Neutrophil (primary cell): ENCODE results near the gene TMEM51.

ENCODE experiments used
- H3K27ac ChIP-seq: fragments of 200-600 bp; sonication (generic); 2 replicates; pipeline ENCODE4 v1.5.1; 2016; ENCODE audit warnings: mild to moderate bottlenecking, moderate library complexity
- H3K27me3 ChIP-seq: fragments of 200-600 bp; sonication (generic); 2 replicates; pipeline ENCODE4 v1.6.0; 2016; ENCODE audit warnings: mild to moderate bottlenecking
- H3K36me3 ChIP-seq: fragments of 200-600 bp; sonication (generic); 2 replicates; pipeline ENCODE4 v1.5.1; 2017
- H3K4me1 ChIP-seq, 2 experiments: fragments of 200-600 bp in 1 of 2; sonication (generic) in 1 of 2; 1 replicate in 1 of 2; 2 replicates in 1 of 2; pipeline versions ENCODE4 v1.5.1 to v1.6.1; 2013 to 2016; ENCODE audit warnings: low read depth in 1 of 2, low read length in 1 of 2, mild to moderate bottlenecking in 1 of 2, moderate library complexity in 1 of 2; ENCODE audit not compliant: control insufficient read depth in 1 of 2, insufficient read depth in 1 of 2
- H3K4me3 ChIP-seq, 2 experiments: fragments of 200-600 bp in 1 of 2; sonication (generic) in 1 of 2; 1 replicate in 1 of 2; 2 replicates in 1 of 2; pipeline ENCODE4 v1.5.1; 2013 to 2016; ENCODE audit warnings: low read depth in 1 of 2, low read length in 1 of 2, mild to moderate bottlenecking in 1 of 2, moderate library complexity in 1 of 2
- H3K9me3 ChIP-seq: fragments of 200-600 bp; sonication (generic); 2 replicates; pipeline ENCODE4 v1.5.1; 2016
- TF ChIP-seq, protein P1 (sequence below): fragments of 200-600 bp; sonication (generic); IDR thresholded peaks from 2 replicates; pipeline ENCODE4 v1.5.1; 2016; ENCODE audit warnings: antibody characterized with exemption

The TMEM51 gene, protein sequence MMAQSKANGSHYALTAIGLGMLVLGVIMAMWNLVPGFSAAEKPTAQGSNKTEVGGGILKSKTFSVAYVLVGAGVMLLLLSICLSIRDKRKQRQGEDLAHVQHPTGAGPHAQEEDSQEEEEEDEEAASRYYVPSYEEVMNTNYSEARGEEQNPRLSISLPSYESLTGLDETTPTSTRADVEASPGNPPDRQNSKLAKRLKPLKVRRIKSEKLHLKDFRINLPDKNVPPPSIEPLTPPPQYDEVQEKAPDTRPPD

DNA sequence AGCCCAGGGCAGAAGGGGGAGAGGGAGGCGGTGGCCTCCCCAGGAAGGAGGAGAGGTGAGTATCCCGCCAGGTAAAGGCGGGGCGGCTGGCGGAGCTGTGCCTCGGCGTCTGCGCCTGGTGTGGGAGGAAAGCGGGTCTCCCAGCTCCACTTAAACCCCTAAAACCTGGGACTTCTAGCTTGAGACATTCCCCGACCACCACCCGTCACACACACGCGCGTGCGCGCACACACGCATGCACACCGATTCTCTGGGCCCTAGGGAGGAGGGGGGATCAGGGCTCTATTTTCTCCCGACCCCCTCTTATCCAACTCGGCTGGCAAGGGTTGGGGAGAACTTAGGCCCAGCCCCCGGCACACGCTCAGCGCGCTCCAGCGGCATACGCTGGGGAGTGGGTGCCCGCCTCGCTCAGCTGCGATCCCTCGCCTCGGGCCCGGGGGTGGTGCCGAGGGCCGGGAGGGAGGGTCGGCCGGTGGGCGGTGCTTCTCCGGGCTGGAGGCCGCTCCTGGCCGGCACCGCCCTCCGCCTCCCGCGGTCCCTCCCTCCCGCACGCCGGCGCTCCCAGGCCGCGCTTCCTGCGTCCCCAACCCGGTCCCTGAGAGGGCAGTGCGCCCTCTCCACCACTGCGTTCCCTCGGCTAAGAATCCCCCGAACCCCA lies at the start of gene TMEM51:
TMEM51 (plus strand) TSS at position 564 of the 658 bp plus-strand sequence. CDS start 61,341 bp downstream, outside the sequence.
- Histone ChIP-seq H3K27ac (no peak within 1 kb of the TSS), H3K4me1 (peaks cover 19 to 24% of the 10 kb centered on the region in 2 experiments), H3K9me3 (no peaks in the 10 kb centered on the region), H3K36me3 (no peaks in the 10 kb centered on the region), H3K27me3 (peaks cover 100% of the 10 kb centered on the region), H3K4me3 (no peak within 1 kb of the TSS)
- TF ChIP-seq, protein P1, sequence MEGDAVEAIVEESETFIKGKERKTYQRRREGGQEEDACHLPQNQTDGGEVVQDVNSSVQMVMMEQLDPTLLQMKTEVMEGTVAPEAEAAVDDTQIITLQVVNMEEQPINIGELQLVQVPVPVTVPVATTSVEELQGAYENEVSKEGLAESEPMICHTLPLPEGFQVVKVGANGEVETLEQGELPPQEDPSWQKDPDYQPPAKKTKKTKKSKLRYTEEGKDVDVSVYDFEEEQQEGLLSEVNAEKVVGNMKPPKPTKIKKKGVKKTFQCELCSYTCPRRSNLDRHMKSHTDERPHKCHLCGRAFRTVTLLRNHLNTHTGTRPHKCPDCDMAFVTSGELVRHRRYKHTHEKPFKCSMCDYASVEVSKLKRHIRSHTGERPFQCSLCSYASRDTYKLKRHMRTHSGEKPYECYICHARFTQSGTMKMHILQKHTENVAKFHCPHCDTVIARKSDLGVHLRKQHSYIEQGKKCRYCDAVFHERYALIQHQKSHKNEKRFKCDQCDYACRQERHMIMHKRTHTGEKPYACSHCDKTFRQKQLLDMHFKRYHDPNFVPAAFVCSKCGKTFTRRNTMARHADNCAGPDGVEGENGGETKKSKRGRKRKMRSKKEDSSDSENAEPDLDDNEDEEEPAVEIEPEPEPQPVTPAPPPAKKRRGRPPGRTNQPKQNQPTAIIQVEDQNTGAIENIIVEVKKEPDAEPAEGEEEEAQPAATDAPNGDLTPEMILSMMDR: no peak

DNA sequence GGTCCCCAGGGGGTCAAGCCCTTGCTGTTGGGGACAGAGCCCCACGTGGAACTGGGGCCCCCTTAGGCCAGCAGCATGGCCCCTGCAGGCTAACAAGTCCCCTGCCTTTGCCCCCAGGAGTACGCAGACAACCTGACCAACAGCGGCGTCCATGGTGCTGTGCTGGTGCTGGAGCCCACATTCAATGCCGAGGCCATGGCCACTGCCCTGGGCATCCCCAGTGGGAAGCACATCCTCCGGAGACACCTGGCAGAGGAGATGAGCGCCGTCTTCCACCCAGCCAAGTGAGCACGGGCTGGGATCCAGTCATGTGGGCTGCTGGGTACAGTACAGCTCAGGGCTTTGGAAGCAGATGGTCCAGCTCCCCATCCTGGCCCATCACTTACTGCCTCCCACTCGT lies 49.6 kb upstream of the TMEM51 start:
- Histone ChIP-seq H3K9me3 (no peaks in the 10 kb centered on the region), H3K27ac (no peak overlapping the region), H3K36me3 (no peaks in the 10 kb centered on the region), H3K4me1 (no peaks in the 10 kb centered on the region), H3K27me3 (peaks cover 22% of the 10 kb centered on the region), H3K4me3 (no peak overlapping the region)
- TF ChIP-seq, protein P1: no peak

DNA sequence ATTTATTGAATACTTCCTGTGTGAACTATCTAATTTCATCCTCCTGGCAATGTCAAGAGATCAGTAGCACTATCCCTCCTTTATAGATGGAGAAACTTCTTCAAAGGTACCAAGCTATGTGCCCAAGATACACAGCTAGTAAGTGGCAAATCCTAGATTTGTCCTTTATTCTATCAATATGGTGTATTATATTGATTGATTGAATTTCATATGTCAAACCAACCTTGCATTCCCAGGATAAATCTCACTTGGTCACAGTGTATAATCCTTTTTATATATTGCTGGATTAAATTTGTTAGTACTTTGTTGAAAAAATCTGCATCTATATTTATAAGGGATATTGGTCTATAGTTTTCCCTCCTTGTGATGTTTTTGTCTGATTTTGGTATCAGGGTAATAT lies 48.8 kb upstream of the TMEM51 start:
- peaks cover 21% of the 10 kb centered on the region for H3K27me3 ChIP-seq
- no peaks in the 10 kb centered on the region for H3K9me3 ChIP-seq
- no peak overlapping the region for H3K4me3 ChIP-seq
- TF ChIP-seq, protein P1: no peak
- no peaks in the 10 kb centered on the region for H3K36me3 ChIP-seq
- H3K4me1 ChIP-seq: no peaks in the 10 kb centered on the region
- H3K27ac ChIP-seq: no peak overlapping the region

DNA sequence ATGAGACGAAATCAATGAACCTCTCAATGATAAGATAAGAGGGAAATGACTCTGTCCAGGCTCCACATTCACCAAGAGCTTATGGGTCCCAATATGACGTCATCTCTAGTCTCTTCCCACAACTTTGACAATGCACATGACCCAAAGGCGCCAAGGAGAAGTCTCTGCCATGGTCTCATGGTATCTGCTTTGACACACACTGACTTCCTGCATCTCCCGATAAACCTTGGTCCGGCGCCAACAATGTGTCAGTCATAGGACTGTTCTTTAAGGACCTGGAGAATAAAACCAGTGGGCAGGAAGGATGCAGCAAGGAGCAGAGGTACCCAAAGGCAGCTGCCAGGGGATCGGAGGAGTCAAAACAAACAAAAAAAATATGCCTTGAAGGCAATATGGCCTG lies 46.9 kb upstream of the TMEM51 start:
- H3K4me1 ChIP-seq: no peaks in the 10 kb centered on the region
- no peak overlapping the region for H3K27ac ChIP-seq
- H3K4me3 ChIP-seq: no peak overlapping the region
- no peaks in the 10 kb centered on the region for H3K9me3 ChIP-seq
- no peaks in the 10 kb centered on the region for H3K36me3 ChIP-seq
- peaks cover 3% of the 10 kb centered on the region for H3K27me3 ChIP-seq
- TF ChIP-seq, protein P1: no peak

DNA sequence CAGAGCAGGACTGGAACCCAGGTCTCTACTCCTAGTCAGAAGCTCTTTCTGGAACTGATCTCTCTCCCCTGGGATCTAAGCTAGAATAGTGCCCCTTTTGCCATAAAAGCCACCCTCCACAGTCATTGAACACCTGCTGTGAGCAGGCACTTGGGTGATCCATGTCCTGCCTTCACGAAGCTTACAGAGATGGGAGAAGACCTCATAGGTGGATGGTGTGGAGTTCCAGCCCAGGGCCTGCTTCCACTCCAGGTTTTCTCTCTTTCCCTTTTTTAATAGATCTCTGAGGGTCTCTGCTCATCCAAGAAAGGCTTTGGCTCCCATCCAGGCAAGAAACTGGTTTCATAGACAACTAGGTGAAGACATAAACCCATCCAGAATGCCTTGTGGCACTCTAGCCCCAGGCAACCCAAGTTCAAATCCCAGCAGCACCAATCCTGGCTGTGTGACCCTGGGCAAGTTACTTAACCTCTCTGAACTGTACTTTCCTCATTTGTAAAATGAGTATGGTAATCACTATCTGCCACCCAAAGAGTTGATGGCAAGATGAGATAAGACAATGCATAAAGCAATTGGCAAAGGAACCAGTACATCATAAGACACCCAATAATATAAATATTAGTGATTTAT lies 46.4 kb upstream of the TMEM51 start:
- TF ChIP-seq, protein P1: no peak
- Histone ChIP-seq H3K36me3 (no peaks in the 10 kb centered on the region), H3K4me1 (no peaks in the 10 kb centered on the region), H3K9me3 (no peaks in the 10 kb centered on the region), H3K27ac (no peak overlapping the region), H3K27me3 (peaks cover 2% of the 10 kb centered on the region), H3K4me3 (no peak overlapping the region)
